Measurements from ENCODE around the gene ADAMTSL4. TPM values are rescaled to one million over a fixed set of nuclear protein-coding genes. Genes with fewer than 3 reads are reported as not detected.

ADAMTSL4 gene
- total RNA-seq, 4 donors from 2014 or later: 7.2 to 22.7 (median 18.0) TPM

GRCh38 chr1:150514913-150515327, 34.3 kb upstream of the ADAMTSL4 start:
- peak overlapping the region; percentile 76 for H3K27ac ChIP-seq
- H3K9me3 ChIP-seq: no peaks in the 10 kb centered on the region
- peak in 1 of 2 donors; percentile 71 for DNase-seq (ENCODE audit: low spot score in 2 of 2)
- peak overlapping the region; percentile 57 for H3K4me3 ChIP-seq
- no peak for TF ChIP-seq EP300 (IDR thresholded peaks at IDR 0.05)
- TF ChIP-seq CTCF (IDR thresholded peaks at IDR 0.05): peak in 1 of 2 donors; percentile 1
- peaks cover 14% of the 10 kb centered on the region for H3K36me3 ChIP-seq
- H3K4me1 ChIP-seq: peaks cover 35% of the 10 kb centered on the region
- 29% methylated on average over 21 of the region's 21 CpGs for WGBS
- H3K27me3 ChIP-seq: no peaks in the 10 kb centered on the region

- H3K9me3 ChIP-seq: no peaks in the 10 kb centered on the region
- H3K4me3 ChIP-seq: peak within 1 kb of the TSS; percentile 57
- peak; percentile 96 for DNase-seq (ENCODE audit: low spot score in 2 of 2)
- 1% methylated on average over 35 of the region's 54 CpGs for WGBS
- peak within 1 kb of the TSS; percentile 76 for H3K27ac ChIP-seq
- no peaks in the 10 kb centered on the region for H3K27me3 ChIP-seq
- peaks cover 35% of the 10 kb centered on the region for H3K4me1 ChIP-seq
- peaks cover 14% of the 10 kb centered on the region for H3K36me3 ChIP-seq
- no peak for TF ChIP-seq CTCF (IDR thresholded peaks at IDR 0.05)
- no peak for TF ChIP-seq POLR2A (IDR thresholded peaks at IDR 0.05)
- no peak for TF ChIP-seq EP300 (IDR thresholded peaks at IDR 0.05)
- TF ChIP-seq POLR2AphosphoS5 (IDR thresholded peaks at IDR 0.05): no peak
These were observed 33.7 kb upstream of the ADAMTSL4 start, which contains the start of gene FALEC for GRCh38 chr1:150515328-150516049. Gene FALEC (plus strand): TSS chr1:150515752.

GRCh38 chr1:150516050-150516591, 33.1 kb upstream of the ADAMTSL4 start:
- TF ChIP-seq EP300 (IDR thresholded peaks at IDR 0.05) (no peak), POLR2AphosphoS5 (IDR thresholded peaks at IDR 0.05) (no peak), CTCF (IDR thresholded peaks at IDR 0.05) (no peak), POLR2A (IDR thresholded peaks at IDR 0.05) (no peak)
- Histone ChIP-seq H3K36me3 (peaks cover 12% of the 10 kb centered on the region), H3K4me3 (peak overlapping the region; percentile 57), H3K27me3 (no peaks in the 10 kb centered on the region), H3K27ac (peak overlapping the region; percentile 76), H3K4me1 (peaks cover 35% of the 10 kb centered on the region), H3K9me3 (no peaks in the 10 kb centered on the region)
- 4% methylated on average over 19 of the region's 19 CpGs for WGBS
- no peak for DNase-seq (ENCODE audit: low spot score in 2 of 2)

GRCh38 chr1:150516616-150517015, 32.6 kb upstream of the ADAMTSL4 start:
- whole genome bisulfite sequencing: 45% methylated on average over 4 of the region's 4 CpGs

More at GRCh38 chr1:150516616-150517015, 32.6 kb upstream of the ADAMTSL4 start:
- Histone ChIP-seq H3K4me1 (peaks cover 35% of the 10 kb centered on the region), H3K9me3 (no peaks in the 10 kb centered on the region), H3K4me3 (no peak overlapping the region), H3K27me3 (no peaks in the 10 kb centered on the region), H3K36me3 (peaks cover 7% of the 10 kb centered on the region), H3K27ac (no peak overlapping the region)
- no peak for DNase-seq (ENCODE audit: low spot score in 2 of 2)
- no peak for TF ChIP-seq POLR2AphosphoS5 (IDR thresholded peaks at IDR 0.05)
- TF ChIP-seq EP300 (IDR thresholded peaks at IDR 0.05): no peak
- no peak for TF ChIP-seq CTCF (IDR thresholded peaks at IDR 0.05)
- no peak for TF ChIP-seq POLR2A (IDR thresholded peaks at IDR 0.05)
